ENCODE measurements around the gene CLEC18C.

The CLEC18C gene

GRCh38 chr16:70159355-70160348, 13.9 kb upstream of the CLEC18C start:
- DNase-seq (ENCODE audit: low spot score) (no peak), ATAC-seq (ENCODE audit: low read depth) (no peak)
- peaks cover 4% of the 10 kb centered on the region for H3K4me1 ChIP-seq (ENCODE audit: insufficient read depth, poor library complexity, severe bottlenecking)
- H3K9me3 ChIP-seq (ENCODE audit: severe bottlenecking) = no peaks in the 10 kb centered on the region
- peaks cover 55% of the 10 kb centered on the region for H3K36me3 ChIP-seq (ENCODE audit: low read depth)
- H3K27me3 ChIP-seq (ENCODE audit: insufficient read depth, poor library complexity, severe bottlenecking) = no peaks in the 10 kb centered on the region
- TF ChIP-seq CTCF (IDR thresholded peaks at IDR 0.05; ENCODE audit: poor library complexity, severe bottlenecking) = no peak
- no peak overlapping the region for H3K27ac ChIP-seq (ENCODE audit: poor library complexity, severe bottlenecking)
- H3K4me3 ChIP-seq (ENCODE audit: severe bottlenecking) = no peak overlapping the region

- ATAC-seq (ENCODE audit: low read depth) = no peak
- no peak for TF ChIP-seq CTCF (IDR thresholded peaks at IDR 0.05; ENCODE audit: poor library complexity, severe bottlenecking)
- DNase-seq (ENCODE audit: low spot score) = peak; percentile 24
- no peaks in the 10 kb centered on the region for H3K9me3 ChIP-seq (ENCODE audit: severe bottlenecking)
- peaks cover 4% of the 10 kb centered on the region for H3K4me1 ChIP-seq (ENCODE audit: insufficient read depth, poor library complexity, severe bottlenecking)
- no peaks in the 10 kb centered on the region for H3K27me3 ChIP-seq (ENCODE audit: insufficient read depth, poor library complexity, severe bottlenecking)
- H3K4me3 ChIP-seq (ENCODE audit: severe bottlenecking) = no peak overlapping the region
- peaks cover 50% of the 10 kb centered on the region for H3K36me3 ChIP-seq (ENCODE audit: low read depth)
- no peak overlapping the region for H3K27ac ChIP-seq (ENCODE audit: poor library complexity, severe bottlenecking)
These were observed 13.2 kb upstream of the CLEC18C start for GRCh38 chr16:70160388-70160787.

GRCh38 chr16:70160821-70161220, 12.8 kb upstream of the CLEC18C start:
- H3K4me3 ChIP-seq (ENCODE audit: severe bottlenecking) = no peak overlapping the region
- peaks cover 46% of the 10 kb centered on the region for H3K36me3 ChIP-seq (ENCODE audit: low read depth)
- H3K4me1 ChIP-seq (ENCODE audit: insufficient read depth, poor library complexity, severe bottlenecking) = peaks cover 4% of the 10 kb centered on the region
- no peaks in the 10 kb centered on the region for H3K27me3 ChIP-seq (ENCODE audit: insufficient read depth, poor library complexity, severe bottlenecking)
- no peak for ATAC-seq (ENCODE audit: low read depth)
- no peak overlapping the region for H3K27ac ChIP-seq (ENCODE audit: poor library complexity, severe bottlenecking)
- no peak for TF ChIP-seq CTCF (IDR thresholded peaks at IDR 0.05; ENCODE audit: poor library complexity, severe bottlenecking)
- DNase-seq (ENCODE audit: low spot score) = no peak
- no peaks in the 10 kb centered on the region for H3K9me3 ChIP-seq (ENCODE audit: severe bottlenecking)

GRCh38 chr16:70161350-70161749, 12.2 kb upstream of the CLEC18C start:
- Histone ChIP-seq H3K36me3 (ENCODE audit: low read depth) (peaks cover 41% of the 10 kb centered on the region), H3K4me3 (ENCODE audit: severe bottlenecking) (no peak overlapping the region), H3K4me1 (ENCODE audit: insufficient read depth, poor library complexity, severe bottlenecking) (peaks cover 4% of the 10 kb centered on the region), H3K27ac (ENCODE audit: poor library complexity, severe bottlenecking) (no peak overlapping the region), H3K27me3 (ENCODE audit: insufficient read depth, poor library complexity, severe bottlenecking) (no peaks in the 10 kb centered on the region), H3K9me3 (ENCODE audit: severe bottlenecking) (no peaks in the 10 kb centered on the region)
- DNase-seq (ENCODE audit: low spot score) = peak; percentile 47
- TF ChIP-seq CTCF (IDR thresholded peaks at IDR 0.05; ENCODE audit: poor library complexity, severe bottlenecking) = no peak
- ATAC-seq (ENCODE audit: low read depth) = no peak

- Histone ChIP-seq H3K4me3 (ENCODE audit: severe bottlenecking) (no peak overlapping the region), H3K36me3 (ENCODE audit: low read depth) (peaks cover 34% of the 10 kb centered on the region), H3K9me3 (ENCODE audit: severe bottlenecking) (no peaks in the 10 kb centered on the region), H3K27me3 (ENCODE audit: insufficient read depth, poor library complexity, severe bottlenecking) (no peaks in the 10 kb centered on the region), H3K4me1 (ENCODE audit: insufficient read depth, poor library complexity, severe bottlenecking) (peaks cover 4% of the 10 kb centered on the region), H3K27ac (ENCODE audit: poor library complexity, severe bottlenecking) (peak overlapping the region; percentile 1)
- DNase-seq (ENCODE audit: low spot score) = peak; percentile 18
- TF ChIP-seq CTCF (IDR thresholded peaks at IDR 0.05; ENCODE audit: poor library complexity, severe bottlenecking) = no peak
- peak; percentile 80 for ATAC-seq (ENCODE audit: low read depth)
These were observed 11.5 kb upstream of the CLEC18C start for GRCh38 chr16:70162041-70162451.
